ENCODE data around the gene PALB2.
"Not testable (repeated sequence)": the region's sequence is repeated elsewhere in the genome, so short reads cannot be mapped to it uniquely, and the experiment has no call there.

PALB2 gene

DNA sequence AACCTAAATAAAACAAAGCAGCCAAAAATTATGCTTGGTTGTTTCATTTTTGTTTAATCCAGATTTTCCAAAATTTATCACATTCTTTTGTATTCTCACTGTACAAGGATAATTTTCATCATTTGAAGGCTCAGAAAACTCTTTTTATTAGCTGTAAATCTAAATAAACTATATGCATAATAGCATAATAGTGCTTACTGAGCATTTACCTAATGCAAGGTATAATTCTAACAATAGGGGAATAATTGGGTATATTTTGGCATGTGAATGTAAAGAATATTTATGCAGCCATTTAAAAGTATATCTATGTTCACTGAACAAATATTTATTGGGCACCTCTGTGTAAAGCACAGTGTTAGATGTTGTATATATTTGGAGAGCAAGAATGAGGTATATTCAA, 17.0 kb downstream of the PALB2 start:
- ChIA-PET CTCF (no interaction called here), POLR2A (ENCODE audit: low non-redundant PET) (no interaction called here)
- DNase-seq (ENCODE audit: low spot score): no peak
- TF ChIP-seq, protein P1, sequence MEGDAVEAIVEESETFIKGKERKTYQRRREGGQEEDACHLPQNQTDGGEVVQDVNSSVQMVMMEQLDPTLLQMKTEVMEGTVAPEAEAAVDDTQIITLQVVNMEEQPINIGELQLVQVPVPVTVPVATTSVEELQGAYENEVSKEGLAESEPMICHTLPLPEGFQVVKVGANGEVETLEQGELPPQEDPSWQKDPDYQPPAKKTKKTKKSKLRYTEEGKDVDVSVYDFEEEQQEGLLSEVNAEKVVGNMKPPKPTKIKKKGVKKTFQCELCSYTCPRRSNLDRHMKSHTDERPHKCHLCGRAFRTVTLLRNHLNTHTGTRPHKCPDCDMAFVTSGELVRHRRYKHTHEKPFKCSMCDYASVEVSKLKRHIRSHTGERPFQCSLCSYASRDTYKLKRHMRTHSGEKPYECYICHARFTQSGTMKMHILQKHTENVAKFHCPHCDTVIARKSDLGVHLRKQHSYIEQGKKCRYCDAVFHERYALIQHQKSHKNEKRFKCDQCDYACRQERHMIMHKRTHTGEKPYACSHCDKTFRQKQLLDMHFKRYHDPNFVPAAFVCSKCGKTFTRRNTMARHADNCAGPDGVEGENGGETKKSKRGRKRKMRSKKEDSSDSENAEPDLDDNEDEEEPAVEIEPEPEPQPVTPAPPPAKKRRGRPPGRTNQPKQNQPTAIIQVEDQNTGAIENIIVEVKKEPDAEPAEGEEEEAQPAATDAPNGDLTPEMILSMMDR (conservative IDR thresholded peaks at IDR 0.05; ENCODE audit: low read depth): no peak
- H3K27ac ChIP-seq: no peak overlapping the region

DNA sequence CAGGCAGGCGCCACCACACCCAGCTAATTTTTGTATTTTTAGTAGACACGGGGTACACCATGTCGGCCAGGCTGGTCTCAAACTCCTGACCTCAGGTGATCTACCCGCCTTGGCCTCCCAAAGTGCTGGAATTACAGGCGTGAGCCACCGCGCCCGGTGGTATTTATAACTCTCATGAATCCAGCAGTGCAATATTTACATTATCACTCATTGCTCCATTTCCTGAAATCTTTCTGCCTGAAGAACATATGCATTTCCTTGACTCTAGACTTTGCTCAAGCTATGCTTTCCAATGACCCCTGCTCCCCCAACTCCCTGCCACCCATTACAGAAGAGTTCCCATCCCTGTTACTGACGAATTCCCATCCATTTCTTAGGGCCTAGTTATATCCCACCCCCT, 25.3 kb downstream of the PALB2 start:
- H3K27ac ChIP-seq: no peak overlapping the region
- POLR2A ChIA-PET (ENCODE audit: low non-redundant PET): no interaction called here
- DNase-seq (ENCODE audit: low spot score): no peak
- CTCF ChIA-PET: no interaction called here
- TF ChIP-seq, protein P1 (conservative IDR thresholded peaks at IDR 0.05; ENCODE audit: low read depth): no peak

DNA sequence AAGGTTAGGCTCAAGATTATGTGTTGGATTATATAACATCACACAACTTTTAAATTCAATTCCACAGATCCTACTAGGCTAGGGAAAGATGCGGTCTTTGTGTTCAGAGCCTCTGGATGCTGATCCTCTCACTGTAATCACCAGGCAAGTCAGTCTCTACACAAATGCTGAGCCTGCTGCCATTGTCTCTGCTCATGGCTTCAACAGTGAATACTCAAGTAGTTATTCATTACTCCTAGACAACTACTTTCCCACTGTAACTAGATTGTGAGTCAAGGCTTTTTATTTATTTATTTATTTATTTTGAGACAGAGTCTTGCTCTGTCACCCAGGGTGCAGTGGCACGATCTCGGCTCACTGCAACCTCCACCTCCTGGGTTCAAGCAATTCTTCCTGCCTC, 29.2 kb downstream of the PALB2 start:
- ChIA-PET CTCF (no interaction called here), POLR2A (ENCODE audit: low non-redundant PET) (no interaction called here)
- no peak for DNase-seq (ENCODE audit: low spot score)
- TF ChIP-seq, protein P1 (conservative IDR thresholded peaks at IDR 0.05; ENCODE audit: low read depth): no peak
- H3K27ac ChIP-seq: no peak overlapping the region

DNA sequence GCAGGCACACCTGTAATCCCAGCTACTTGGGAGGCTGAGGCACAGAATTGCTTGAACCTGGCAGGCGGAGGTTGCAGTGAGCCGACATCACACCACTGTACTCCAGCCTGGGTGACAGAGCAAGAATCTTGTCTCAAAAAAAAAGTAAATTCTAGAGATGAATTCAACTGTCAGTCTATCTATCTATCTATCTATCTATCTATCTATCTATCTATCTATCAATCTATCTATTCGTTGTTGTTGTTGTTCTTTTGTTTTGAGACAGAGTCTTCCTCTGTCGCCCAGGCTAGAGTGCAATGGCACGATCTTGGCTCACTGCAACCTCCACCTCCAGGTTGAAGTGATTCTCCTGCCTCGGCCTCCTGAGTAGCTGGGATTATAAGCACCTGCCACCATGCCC, 30.2 kb downstream of the PALB2 start:
- CTCF ChIA-PET: interaction anchor here (0.6 kb wide), 1 partner anchor 57 kb away, joined by 3 read pairs; no protein-coding TSS in a partner anchor
- H3K27ac ChIP-seq; DNase-seq (ENCODE audit: low spot score); POLR2A ChIA-PET (ENCODE audit: low non-redundant PET): not testable (repeated sequence)

DNA sequence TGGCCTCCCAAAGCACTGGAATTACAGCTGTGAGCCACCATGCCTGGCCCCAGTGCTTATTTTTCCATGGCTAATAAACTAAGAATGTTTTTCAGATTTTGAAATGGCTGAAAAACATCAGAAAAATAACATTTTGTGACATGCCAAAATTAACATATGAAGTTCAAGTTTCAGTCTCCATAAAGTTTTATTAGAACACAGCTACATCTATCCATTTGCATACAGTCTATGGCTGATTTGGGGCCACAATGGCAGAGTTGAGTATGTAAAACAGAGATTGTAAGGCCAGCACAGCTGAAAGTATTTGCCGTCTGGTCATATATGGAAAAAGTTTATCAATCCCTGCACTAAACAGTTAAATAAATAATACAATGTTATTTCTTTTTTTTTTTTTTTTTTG, 31.2 kb downstream of the PALB2 start:
- POLR2A ChIA-PET (ENCODE audit: low non-redundant PET): no interaction called here
- TF ChIP-seq, protein P1 (conservative IDR thresholded peaks at IDR 0.05; ENCODE audit: low read depth): no peak
- CTCF ChIA-PET: interaction anchor here (0.6 kb wide), 1 partner anchor 167 kb away, joined by 4 read pairs; no protein-coding TSS in a partner anchor
- no peak for DNase-seq (ENCODE audit: low spot score)
- no peak overlapping the region for H3K27ac ChIP-seq

DNA sequence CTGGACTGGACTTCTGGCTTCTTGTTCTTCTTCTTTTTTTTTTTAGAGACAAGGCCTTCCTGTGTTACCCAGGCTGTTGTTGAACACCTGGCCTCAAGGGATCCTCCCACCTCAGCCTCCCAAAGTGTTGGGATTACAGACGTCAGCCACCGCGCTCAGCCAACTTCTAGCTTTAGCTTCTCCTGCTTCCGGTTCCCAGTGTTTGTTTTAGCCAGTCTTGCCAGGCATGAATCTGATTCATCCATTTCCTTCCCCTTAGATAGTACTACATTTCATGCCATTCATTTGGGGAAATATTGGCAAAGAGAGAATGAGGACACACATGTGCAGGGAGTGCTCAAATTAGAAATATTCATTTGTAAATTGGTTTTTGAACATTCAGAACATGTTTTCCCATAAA, 32.9 kb downstream of the PALB2 start:
- peak; percentile 33 for DNase-seq (ENCODE audit: low spot score)
- peak overlapping the region; percentile 31; the same call in 1 of the 2 replicates for H3K27ac ChIP-seq
- POLR2A ChIA-PET (ENCODE audit: low non-redundant PET): no interaction called here
- TF ChIP-seq, protein P1 (conservative IDR thresholded peaks at IDR 0.05; ENCODE audit: low read depth): no peak
- CTCF ChIA-PET: no interaction called here

DNA sequence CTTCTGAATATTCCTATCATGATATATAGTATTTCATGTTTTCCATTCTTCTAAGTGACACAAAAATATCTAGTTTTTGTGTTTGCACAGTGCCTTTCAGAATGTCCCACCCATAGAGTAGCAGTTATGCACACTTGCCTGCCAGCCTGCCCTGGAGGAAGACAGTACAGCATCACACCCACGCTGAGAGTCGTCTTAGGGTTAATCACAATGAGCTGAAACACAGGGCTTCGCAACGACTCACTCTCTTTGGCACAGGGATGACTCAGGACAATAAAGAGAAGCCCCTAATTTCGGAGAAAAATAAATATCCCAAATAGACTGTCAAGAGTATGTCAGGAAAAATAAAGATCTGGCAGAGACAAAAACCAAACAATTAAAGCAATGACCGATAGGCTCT, 33.4 kb downstream of the PALB2 start:
- H3K27ac ChIP-seq: no peak overlapping the region; the same call in 1 of the 2 replicates
- TF ChIP-seq, protein P1 (conservative IDR thresholded peaks at IDR 0.05; ENCODE audit: low read depth): no peak
- ChIA-PET POLR2A (ENCODE audit: low non-redundant PET) (no interaction called here), CTCF (no interaction called here)
- no peak for DNase-seq (ENCODE audit: low spot score)

Measured in RWPE1 (cell line).